IMR-90 (cell line): Measurements from ENCODE around the gene CMTM7. TPM values are rescaled to one million over a fixed set of nuclear protein-coding genes. Genes with fewer than 3 reads are reported as not detected.

ENCODE experiments used
- ATAC-seq: fragments of 200-7000 bp; cut with Tn5 transposase; 2 replicates; pipeline ENCODE4 v1.9.1; 2020; ENCODE audit warnings: low read depth, mild to moderate bottlenecking, moderate library complexity
- BruUV-seq: library from RNA; stranded (reverse); fragments of 400-500 nt; replicated peaks from 2 replicates; lab custom pipeline; 2021; lab: Mats Ljungman, UMichigan
- CTCF ChIA-PET: fragments of 300-600 bp; formaldehyde crosslinking; extraction: SDS; loops from one replicate; lab custom pipeline; 2021; ENCODE audit warnings: antibody characterized with exemption; lab: Yijun Ruan, JAX
- POLR2A ChIA-PET: fragments of 300-600 bp; sonication (Branson Sonifier 250); formaldehyde crosslinking; loops from one replicate; lab custom pipeline; 2022; ENCODE audit warnings: antibody characterized with exemption; ENCODE audit not compliant: unreplicated experiment; lab: Charles Lee
- DNase-seq: peaks from one replicate; pipeline ENCODE4 v3.0.0; 2013
- H2AFZ ChIP-seq: replicated peaks from 2 replicates; pipeline ENCODE3; 2013; ENCODE audit warnings: low read length, mild to moderate bottlenecking; ENCODE audit not compliant: poor library complexity
- H2AK5ac ChIP-seq: 2 replicates; pipeline ENCODE4 v1.6.1; 2013; ENCODE audit warnings: low read depth, low read length, inconsistent platforms
- H2AK9ac ChIP-seq: replicated peaks from 2 replicates; pipeline ENCODE3; 2013; ENCODE audit warnings: mild to moderate bottlenecking, low read depth, low read length, moderate library complexity; ENCODE audit not compliant: poor library complexity
- H2BK120ac ChIP-seq: 2 replicates; pipeline ENCODE4 v1.6.1; 2013; ENCODE audit warnings: low read depth, low read length, inconsistent platforms
- H2BK15ac ChIP-seq: 3 replicates; pipeline ENCODE4 v1.6.1; 2013; ENCODE audit warnings: low read depth, low read length, inconsistent platforms
- H2BK20ac ChIP-seq: 2 replicates; pipeline ENCODE4 v1.6.1; 2013; ENCODE audit warnings: low read depth, mild to moderate bottlenecking, inconsistent platforms, low read length, moderate library complexity
- H2BK5ac ChIP-seq: 2 replicates; pipeline ENCODE4 v1.6.1; 2013; ENCODE audit warnings: mild to moderate bottlenecking, low read depth, low read length, inconsistent platforms; ENCODE audit not compliant: poor library complexity, severe bottlenecking
- H3K14ac ChIP-seq: replicated peaks from 2 replicates; pipeline ENCODE4 v1.6.1; 2013; ENCODE audit warnings: low read depth, low read length, inconsistent platforms
- H3K18ac ChIP-seq: 2 replicates; pipeline ENCODE4 v1.6.1; 2013; ENCODE audit warnings: low read depth, low read length, control low read depth
- H3K23ac ChIP-seq: 2 replicates; pipeline ENCODE4 v1.6.1; 2013; ENCODE audit warnings: low read depth, low read length, inconsistent platforms
- H3K27ac ChIP-seq: 2 replicates; pipeline ENCODE4 v1.5.1; 2013; ENCODE audit warnings: mild to moderate bottlenecking, control low read depth, low read length; ENCODE audit not compliant: insufficient read depth
- H3K27me3 ChIP-seq: 2 replicates; pipeline ENCODE4 v1.6.1; 2013; ENCODE audit warnings: low read length; ENCODE audit not compliant: control insufficient read depth, insufficient read depth
- H3K36me3 ChIP-seq: 2 replicates; pipeline ENCODE4 v1.6.1; 2013; ENCODE audit warnings: low read length, mixed read lengths; ENCODE audit not compliant: control insufficient read depth, insufficient read depth
- H3K4ac ChIP-seq: 2 replicates; pipeline ENCODE4 v1.6.1; 2013; ENCODE audit warnings: low read depth, low read length, inconsistent platforms
- H3K4me1 ChIP-seq: 2 replicates; pipeline ENCODE4 v1.6.1; 2013; ENCODE audit warnings: low read length, mixed read lengths; ENCODE audit not compliant: control insufficient read depth, insufficient read depth
- H3K4me2 ChIP-seq: 2 replicates; pipeline ENCODE4 v1.6.1; 2013; ENCODE audit warnings: low read depth, mild to moderate bottlenecking, control low read depth, low read length, moderate library complexity
- H3K4me3 ChIP-seq: 2 replicates; pipeline ENCODE4 v1.5.1; 2013; ENCODE audit warnings: low read depth, mild to moderate bottlenecking, control low read depth, low read length, moderate library complexity; ENCODE audit not compliant: insufficient read depth
- H3K56ac ChIP-seq: 2 replicates; pipeline ENCODE4 v1.6.1; 2013; ENCODE audit warnings: low read length, inconsistent platforms; ENCODE audit not compliant: insufficient read depth; ENCODE audit errors: extremely low read depth
- H3K79me1 ChIP-seq, 2 experiments: 2 replicates each; pipeline ENCODE4 v1.6.1; 2013; ENCODE audit warnings: low read length in 2 of 2, inconsistent platforms in 1 of 2, low read depth in 1 of 2
- H3K9ac ChIP-seq: 2 replicates; pipeline ENCODE4 v1.6.1; 2013; ENCODE audit warnings: low read depth, low read length, control low read depth
- H3K9me1 ChIP-seq: 2 replicates; pipeline ENCODE4 v1.6.1; 2013; ENCODE audit warnings: low read length, inconsistent platforms; ENCODE audit not compliant: insufficient read depth
- H3K9me3 ChIP-seq: 2 replicates; pipeline ENCODE4 v1.6.1; 2013; ENCODE audit warnings: low read length; ENCODE audit not compliant: control insufficient read depth, insufficient read depth
- H4K20me1 ChIP-seq: 2 replicates; pipeline ENCODE4 v1.6.1; 2013; ENCODE audit warnings: low read length, inconsistent platforms; ENCODE audit not compliant: insufficient read depth
- H4K5ac ChIP-seq: 2 replicates; pipeline ENCODE4 v1.6.1; 2013; ENCODE audit warnings: mild to moderate bottlenecking, low read depth, low read length, control low read depth
- H4K8ac ChIP-seq, 2 experiments: 2 replicates each; pipeline ENCODE4 v1.6.1; 2013; ENCODE audit warnings: low read depth in 2 of 2, low read length in 2 of 2, control low read depth in 1 of 2, inconsistent platforms in 1 of 2
- H4K91ac ChIP-seq: 2 replicates; pipeline ENCODE4 v1.6.1; 2013; ENCODE audit warnings: low read depth, low read length, inconsistent platforms; ENCODE audit not compliant: insufficient read depth
- CEBPB ChIP-seq: IDR thresholded peaks from 2 replicates; pipeline ENCODE4 v1.6.1; 2012; ENCODE audit warnings: low read depth, low read length, improper control_type of control experiment
- WGBS, 2 experiments: methylation state at CpG; one replicate each; pipeline versions ENCODE4 v1.1.5 to v1.1.7; 2013; ENCODE audit warnings: missing lambda C conversion rate in 2 of 2; ENCODE audit not compliant: insufficient read length in 1 of 2; ENCODE audit errors: extremely low coverage in 2 of 2; 5-methylcytosine and 5-hydroxymethylcytosine counted together
- dilution Hi-C: fragments of 300-500 bp; cut with HindIII; formaldehyde crosslinking; loops from one replicate; pipeline ENCODE4 v1.14.3; 2018; ENCODE audit warnings: low sequenced_read_pairs; ENCODE audit not compliant: unreplicated experiment
- in situ Hi-C: fragments of 300-500 bp; cut with MboI; formaldehyde crosslinking; loops from 3 replicates; pipeline ENCODE4 v1.14.3; 2019; ENCODE audit warnings: low sequenced_read_pairs, inconsistent platforms, mixed read lengths
- intact Hi-C: fragments of 100-400 bp; cut with micrococcal nuclease; formaldehyde crosslinking; loops from 2 replicates; pipeline ENCODE4 v1.10.0; 2022
- polyA plus RNA-seq, 3 experiments: library from polyadenylated mRNA; depleted of rRNA; stranded (reverse); fragments of >200 nt; gene quantifications; 2 replicates each; pipeline ENCODE4 v1.2.3, GENCODE V29; 2012; ENCODE audit warnings: low replicate concordance in 1 of 3
- total RNA-seq: library from RNA; depleted of rRNA; stranded (reverse); fragments of >200 nt; gene quantifications from 2 replicates; pipeline ENCODE4 v1.2.3, GENCODE V29; 2012

The CMTM7 gene
- total and polyA plus RNA-seq, 2 of the 4 experiments (the other 2 are of a cell fraction): 3.4 to 31.4 TPM

- Histone ChIP-seq H3K18ac (no peak overlapping the region), H3K14ac (no peak overlapping the region), H2AFZ (no peak overlapping the region), H4K5ac (no peak overlapping the region), H3K23ac (no peak overlapping the region), H3K27ac (no peak overlapping the region), H4K8ac (no peak overlapping the region), H2BK20ac (no peak overlapping the region), H3K9ac (no peak overlapping the region), H2BK5ac (no peak overlapping the region), H2AK5ac (no peak overlapping the region), H3K4me3 (no peak overlapping the region), H3K56ac (no peak overlapping the region), H3K4me1 (no peaks in the 10 kb centered on the region), H3K27me3 (no peaks in the 10 kb centered on the region), H2BK120ac (no peak overlapping the region), H3K36me3 (peaks cover 19% of the 10 kb centered on the region), H4K20me1 (no peaks in the 10 kb centered on the region), H3K79me1 (peaks cover 7 to 30% of the 10 kb centered on the region in 2 experiments), H2AK9ac (no peak overlapping the region), H3K9me1 (no peaks in the 10 kb centered on the region), H3K4me2 (no peak overlapping the region), H3K4ac (no peak overlapping the region), H3K9me3 (no peaks in the 10 kb centered on the region), H4K91ac (no peak overlapping the region), H2BK15ac (no peak overlapping the region)
- dilution Hi-C loops: no loop called here
- no TSS peak for BruUV-seq
- in situ Hi-C loops: no loop called here
- no peak for TF ChIP-seq CEBPB
- DNase-seq (no peak), ATAC-seq (no peak)
- CTCF ChIA-PET: interaction anchor here (1.3 kb wide), 1 partner anchor 10 kb away, joined by 3 read pairs; no protein-coding TSS in a partner anchor
- no CpG with 5 or more reads among the region's 1 CpG for WGBS, 2 experiments
- POLR2A ChIA-PET: no interaction called here
- intact Hi-C loops: no loop called here
Observed at GRCh38 chr3:32482693-32483092, 91.0 kb downstream of the CMTM7 start.
